NAMALWA (cell line): ENCODE measurements around the gene CCNL2.

ENCODE experiments used
- DNase-seq: peaks from one replicate; pipeline ENCODE4 v3.0.0-alpha.2; 2015; ENCODE audit warnings: low spot score

Gene CCNL2

DNA sequence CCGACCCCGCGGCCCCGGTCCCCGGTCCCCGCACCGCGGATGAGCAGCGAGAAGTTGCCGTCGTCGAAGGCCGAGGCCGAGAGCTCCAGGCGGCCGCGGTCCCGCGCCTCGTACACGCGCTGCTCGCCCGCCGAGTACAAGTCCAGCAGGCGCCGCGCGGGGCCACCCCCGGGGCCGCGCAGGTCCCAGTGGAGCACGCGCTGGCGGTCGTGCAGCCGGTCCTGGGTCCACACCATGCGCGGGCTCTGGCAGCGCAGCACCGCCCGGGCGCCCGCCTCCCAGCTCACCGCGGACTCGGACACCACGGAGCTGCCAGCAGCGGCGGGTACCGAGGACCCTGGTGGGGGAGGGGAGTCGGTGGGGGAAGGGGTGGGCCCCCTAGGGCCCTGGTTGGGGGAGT lies 43.7 kb downstream of the CCNL2 start:
- no peak for DNase-seq

DNA sequence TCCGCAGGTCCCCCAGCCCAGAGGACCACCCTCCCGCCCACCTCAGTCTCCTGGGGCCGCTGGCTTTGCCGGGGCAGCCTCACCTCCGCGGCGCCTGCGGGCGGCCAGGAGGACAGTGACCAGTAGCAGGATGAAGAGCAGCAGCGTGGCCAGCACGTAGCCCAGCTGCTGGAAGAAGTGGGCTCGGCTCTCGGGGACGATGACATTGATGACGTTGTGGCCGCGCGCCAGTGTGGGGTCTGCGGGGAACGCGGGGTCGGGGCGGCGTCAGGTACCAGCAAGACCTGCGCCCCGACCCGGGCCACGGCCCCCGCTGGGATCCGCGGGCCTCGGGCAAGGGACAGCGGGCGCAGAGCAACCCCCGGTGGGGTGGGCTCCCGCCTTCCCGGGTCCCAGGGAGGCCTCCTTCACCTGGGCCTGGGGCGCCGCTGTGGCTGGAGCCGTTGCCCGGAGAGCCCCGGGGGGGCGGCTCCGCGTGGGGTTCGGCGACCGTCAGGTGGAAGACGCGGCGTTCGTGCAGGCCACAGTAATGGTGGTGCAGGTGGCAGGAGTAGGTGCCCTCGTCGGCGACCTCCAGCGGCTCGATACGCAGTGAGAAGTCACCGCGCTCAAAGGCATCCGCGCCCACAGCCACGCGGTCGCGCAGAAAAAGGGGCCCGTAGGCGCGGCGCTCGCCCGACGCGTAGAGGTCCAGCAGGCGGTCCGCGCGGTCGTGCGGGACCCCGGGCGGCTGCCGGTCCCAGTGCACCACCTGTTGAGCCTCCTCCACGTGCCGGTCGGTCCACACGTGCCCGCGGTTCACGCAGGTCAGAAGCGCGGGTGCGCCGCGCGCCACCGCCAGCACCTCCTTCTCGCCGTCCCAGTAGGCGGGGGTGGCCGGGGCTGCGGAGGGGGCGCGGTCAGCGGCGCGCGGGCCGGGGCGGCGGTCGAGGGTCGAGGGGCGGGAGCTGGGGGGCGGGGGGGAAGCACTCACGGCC lies 44.6 kb downstream of the CCNL2 start:
- DNase-seq = no peak

DNA sequence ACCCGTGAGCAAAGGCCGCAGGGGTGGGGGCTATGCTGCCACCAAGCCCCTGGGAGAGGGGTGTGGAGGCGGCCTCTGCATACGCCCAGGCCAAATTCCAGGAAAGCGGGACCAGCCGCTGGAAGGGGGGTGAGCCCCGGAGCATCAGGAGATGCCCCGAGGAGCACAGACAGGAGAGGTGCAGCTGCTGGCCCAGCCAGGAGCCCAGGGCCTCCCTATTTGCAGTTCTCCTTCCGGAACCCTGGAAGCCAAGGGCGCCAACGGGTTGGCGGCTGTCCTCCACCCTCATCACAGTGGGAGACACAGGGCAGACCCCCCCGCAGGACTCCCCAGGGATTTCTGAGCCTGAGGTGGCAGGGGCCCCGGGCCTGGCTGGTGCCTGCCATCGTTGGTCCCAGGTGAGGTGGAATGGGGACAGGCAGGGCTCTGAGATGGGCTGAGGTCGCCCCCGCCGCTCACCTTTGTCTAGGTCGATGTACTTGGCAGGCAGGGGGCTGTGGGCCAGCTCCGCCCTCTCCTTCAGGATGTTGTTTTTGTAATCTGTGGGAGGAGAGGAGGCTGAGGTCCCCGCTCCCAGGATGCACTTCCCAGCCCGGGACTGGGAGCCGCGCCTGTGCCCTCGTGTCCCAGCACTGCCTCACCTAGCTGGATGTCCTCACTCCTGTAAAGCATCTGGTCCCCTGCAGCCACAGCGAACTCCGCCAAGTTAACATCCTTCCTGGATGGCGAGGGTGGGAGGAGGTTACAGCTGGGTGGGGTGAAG lies 45.6 kb downstream of the CCNL2 start:
- DNase-seq = no peak

DNA sequence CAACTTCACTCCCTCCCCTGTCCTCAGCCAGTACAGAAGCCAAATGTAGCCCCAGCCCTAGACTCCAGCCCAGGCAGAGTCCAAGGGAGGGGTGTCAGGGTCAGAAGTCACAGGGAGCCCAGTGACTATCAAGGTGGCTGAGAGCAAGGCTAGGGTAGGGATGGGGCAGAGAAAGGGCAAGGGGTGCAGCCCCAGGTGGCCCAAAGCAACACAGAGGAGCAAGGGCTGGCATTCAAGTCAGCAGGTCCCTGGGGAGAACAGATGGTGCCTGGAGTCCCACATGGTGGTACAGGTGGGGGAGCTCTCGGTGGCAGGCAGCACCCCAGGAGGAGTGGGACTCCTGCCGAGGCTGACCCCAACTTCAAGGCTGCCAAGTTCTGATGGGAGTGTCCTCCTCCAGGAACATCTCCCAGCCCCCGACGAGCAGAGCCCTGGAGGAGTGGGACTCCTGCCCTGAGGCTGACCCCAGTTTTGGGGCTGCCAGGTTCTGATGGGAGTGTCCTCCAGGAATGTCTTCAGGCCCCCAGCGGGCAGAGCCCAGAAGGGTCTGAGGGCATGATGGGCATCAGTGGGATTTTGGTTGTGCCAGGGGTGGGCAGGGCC lies 46.2 kb downstream of the CCNL2 start:
- peak; percentile 91 for DNase-seq

DNA sequence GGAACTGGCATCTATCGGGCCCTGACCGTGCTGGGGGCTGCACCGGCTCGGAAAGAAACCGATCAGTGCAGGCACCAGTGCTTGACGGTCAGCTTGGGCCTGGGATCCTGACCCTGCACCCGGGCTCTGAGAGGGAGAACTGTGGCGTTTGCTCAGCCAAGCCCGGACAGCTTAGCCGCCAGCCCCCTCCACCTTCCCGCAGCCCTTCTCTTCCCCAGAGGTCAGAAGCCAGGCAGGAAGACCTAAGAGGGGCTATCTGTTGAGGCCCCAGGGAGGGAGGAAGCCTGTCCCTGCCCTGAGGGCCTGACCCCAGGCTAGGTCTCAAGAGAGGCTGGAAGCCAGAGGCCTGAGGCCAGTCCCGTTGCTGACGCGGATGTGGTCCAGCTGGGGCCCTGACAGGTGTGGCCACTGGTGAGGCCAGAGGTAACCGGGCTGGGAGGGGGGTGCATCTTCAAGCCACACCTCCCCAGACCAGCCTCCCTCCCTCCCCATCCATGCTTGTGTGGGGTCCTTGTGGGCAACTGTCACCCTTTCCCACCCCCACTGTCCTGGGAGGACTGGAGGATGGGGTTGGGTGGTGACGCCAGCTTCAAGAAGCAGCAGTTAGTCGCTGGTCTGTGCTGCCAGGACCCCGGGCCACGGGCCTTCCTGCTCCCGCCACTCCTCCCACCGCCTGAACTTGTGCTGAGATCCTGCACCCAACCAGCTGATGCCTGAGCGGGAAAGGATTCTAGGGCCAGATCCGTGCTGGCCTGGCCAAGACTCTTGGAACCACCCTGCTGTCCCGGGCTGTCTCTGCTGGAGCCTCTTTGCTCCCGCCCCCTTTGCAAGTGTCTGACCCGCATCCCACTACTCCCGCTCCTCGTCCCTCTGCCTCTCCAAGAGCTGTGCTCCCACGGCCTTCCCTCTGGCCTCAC lies 47.4 kb downstream of the CCNL2 start:
- no peak for DNase-seq

DNA sequence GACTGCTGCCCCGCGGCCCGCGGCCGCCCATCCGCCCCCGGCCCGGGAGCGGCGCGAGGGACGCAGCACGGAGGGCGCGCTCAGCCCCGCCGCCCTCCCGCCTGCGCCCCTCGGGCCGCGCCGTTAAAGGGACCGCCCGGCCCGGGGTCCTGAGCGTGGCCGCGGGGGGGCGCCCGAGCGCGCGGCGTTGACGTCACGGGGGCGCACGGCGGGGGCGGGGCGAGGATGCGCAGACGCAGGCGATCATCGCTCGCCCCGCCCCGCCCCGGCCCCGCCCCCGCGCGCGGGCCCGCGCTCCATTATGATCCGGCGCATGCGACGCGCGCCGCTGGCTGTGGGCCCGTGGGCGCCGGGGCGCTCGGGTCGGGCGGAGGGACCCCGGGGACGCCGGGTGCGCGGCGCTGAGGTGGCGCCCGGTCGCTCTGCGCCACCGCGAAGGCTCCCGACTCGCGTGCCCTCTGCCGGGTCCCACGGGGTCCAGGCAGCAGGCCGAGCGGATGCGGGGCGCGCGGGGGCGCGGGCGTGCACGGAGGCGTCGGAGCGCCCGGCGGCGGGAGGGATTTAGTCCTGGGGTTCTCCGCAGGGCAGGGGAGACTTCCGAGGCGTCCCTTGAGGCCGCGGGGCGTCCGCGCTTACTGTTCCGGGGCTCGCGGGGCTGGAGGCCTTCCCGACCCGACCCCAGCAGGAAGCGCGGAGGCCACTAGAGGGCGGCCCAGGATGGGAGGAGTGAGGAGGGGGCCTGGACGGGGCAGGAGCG lies 49.7 kb downstream of the CCNL2 start, which contains the start of gene DVL1:
Gene DVL1, minus strand, starts transcription at position 163 of the 757 bp plus-strand sequence. CDS start 353 bp downstream, outside the sequence.
- DNase-seq = peak; percentile 79

DNA sequence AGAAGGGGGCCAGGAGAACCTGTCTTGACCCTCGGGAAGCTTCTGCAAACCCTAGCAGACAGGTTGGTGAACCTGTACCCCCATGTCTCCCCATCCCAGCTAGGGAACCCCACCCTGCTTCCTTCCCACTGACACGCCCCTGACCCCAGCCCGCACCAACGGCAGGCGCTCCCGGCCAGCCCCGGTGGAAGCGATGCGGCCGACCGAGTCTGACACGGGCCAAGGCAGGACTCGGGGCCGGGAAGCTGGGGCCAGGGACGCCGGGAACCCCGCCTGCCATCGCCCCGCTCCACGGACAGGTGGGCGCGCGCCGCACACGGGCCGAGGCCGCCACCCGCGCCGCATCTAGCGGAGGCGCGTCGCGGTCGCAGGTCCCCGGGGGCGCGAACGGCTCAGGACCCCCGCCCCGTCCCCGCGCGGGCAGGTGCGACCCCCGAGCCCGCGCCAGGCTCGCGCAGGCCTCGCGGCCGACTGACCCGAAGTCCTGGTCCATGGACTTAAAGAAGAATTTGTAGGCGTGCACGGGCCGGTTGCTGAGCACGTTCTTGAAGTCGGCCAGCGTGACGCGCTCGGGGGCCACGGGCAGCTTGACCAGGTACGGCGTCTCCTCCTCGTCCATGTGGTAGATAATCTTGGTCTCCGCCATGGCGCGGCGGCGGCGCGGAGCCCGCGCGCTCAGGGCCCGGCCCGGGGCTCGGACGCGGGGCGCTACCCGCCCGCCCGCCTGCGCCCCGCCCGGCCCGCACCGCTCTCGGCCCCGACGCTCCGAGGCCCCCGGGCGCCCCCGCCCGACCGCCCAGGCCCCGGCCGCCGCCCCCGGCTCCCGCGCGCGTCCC lies 50.5 kb downstream of the CCNL2 start:
- DNase-seq = no peak

DNA sequence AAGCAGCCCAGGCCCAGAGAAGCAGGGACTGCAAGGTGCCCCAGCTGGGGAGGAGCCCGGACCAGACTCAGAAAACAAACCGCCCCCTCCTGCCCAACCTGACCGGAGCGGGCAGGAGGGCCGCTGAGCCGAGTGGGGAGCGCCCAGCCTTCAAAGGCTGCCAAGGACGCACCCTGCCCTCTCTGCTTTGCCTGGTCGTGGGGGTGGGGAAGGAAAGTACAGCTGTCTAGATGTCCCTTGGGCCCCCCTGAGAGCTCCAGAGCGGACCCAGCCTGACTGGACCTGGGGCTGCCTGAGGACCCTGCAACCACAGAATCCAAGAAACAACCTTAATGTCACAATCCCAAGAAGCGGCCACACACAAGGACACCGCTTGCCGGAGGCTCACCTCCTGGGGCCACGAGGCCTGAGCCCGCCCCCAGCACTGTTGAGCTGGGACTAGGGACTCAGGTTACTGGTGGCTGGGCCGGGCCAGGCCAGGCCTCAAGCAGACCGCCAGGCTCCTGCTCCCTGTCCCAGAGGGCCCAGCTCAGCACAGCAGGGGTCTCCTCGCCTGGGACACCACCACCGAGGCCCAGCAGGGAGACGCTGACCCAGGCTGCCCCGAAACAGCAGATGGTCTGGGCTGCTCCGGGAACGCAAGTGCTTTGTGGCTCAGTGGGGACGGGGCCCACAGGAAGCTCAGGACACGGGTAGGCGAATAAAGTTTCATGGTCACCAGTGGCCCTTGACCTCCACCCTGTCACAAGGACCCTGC lies 51.3 kb downstream of the CCNL2 start:
- no peak for DNase-seq

DNA sequence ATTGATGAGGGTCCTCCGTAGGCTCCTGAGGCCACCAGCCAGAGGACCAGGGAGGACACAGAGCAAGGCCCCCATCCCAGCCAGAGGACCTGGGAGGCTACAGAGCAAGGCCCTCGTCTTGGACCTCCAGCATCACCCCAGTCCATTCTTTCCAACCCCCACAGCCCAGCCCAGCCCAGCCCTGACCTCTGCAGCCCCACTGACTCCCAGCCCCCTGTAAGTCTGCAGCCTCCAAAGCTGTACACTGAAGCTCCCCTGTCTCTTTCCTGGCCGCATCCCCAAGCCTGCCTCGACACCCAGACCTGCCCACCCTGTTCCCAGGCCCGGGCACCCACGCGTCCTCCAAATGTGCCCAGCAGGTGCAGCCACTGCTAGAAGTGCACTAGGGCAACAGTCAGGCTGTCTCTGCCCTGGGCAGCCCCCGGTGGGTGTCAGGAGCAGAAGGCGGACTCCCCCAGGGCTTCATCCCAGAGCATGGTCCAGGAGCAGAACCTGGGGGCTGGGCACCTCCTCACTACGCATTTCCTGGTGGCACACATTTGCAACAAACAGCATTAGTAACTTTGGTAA lies 52.0 kb downstream of the CCNL2 start:
- no peak for DNase-seq

DNA sequence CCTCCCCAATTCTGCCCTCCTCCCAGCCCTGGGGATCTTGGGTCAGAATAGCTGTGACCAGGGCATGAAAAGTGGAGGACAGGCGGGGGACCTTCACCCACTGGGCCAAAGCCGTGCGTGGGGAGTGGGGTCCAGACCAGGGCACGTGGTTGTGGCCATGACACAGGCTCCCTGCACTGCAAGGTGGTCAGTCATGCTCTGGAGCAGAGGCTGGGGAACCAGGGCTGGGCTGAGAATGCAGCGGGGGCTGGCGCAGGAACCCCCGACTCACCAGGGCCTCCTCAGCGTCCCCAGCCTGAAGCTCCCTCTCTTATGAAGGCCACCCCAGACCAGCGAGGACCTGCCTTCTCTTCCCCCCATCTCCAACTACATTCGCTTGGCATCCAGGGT lies 52.6 kb downstream of the CCNL2 start:
- no peak for DNase-seq

DNA sequence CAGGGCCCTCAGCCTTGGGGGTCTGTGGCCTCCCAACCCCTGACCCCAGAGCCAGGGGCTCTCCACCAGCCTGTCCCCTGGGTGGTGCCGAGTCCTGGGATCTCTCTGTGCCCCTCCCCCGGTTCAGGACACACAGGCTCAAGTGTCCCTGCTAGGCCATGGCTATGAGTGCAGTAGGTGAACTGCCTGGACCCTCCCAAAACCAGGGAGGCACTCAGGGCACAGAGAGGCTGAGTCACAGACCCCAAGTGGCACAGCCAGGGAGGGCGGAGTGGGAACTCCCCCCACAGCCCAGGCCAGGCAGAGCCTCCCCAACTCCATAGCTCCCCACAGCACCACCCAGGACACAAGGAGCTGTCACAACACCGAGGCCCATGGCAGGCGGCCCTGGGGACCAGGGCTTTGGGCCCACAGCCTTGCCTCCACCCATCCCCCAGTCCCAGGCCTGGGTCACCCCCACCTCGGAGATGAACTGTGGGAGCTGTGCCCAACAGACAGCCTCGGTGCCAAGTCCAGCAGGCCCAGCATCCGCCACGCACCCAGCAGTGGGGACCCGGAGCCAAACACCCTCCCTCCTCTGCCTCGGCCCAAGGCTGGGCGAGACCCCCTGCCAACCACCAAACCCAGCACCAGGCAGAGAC lies 53.2 kb downstream of the CCNL2 start:
- DNase-seq = no peak

DNA sequence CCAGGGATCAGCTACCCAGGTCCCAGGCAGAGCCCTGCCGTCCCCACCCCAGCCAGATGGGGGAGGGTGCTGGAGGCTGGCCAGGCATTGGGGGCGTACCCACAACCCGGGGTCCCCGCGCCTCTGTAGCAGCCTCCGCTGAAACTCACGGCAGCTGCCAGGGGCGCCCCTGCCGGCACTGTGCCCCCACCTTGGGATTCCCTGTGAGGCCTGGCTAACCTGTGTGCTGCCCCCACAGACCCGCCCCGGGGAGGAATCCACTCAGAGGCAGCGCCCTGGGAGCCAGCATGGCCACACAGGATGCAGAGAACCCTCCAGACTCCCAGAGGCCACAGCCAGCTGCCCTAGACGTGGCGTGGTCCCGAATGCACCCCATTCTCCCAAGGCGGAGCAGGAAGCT lies 53.8 kb downstream of the CCNL2 start:
- DNase-seq = no peak

DNA sequence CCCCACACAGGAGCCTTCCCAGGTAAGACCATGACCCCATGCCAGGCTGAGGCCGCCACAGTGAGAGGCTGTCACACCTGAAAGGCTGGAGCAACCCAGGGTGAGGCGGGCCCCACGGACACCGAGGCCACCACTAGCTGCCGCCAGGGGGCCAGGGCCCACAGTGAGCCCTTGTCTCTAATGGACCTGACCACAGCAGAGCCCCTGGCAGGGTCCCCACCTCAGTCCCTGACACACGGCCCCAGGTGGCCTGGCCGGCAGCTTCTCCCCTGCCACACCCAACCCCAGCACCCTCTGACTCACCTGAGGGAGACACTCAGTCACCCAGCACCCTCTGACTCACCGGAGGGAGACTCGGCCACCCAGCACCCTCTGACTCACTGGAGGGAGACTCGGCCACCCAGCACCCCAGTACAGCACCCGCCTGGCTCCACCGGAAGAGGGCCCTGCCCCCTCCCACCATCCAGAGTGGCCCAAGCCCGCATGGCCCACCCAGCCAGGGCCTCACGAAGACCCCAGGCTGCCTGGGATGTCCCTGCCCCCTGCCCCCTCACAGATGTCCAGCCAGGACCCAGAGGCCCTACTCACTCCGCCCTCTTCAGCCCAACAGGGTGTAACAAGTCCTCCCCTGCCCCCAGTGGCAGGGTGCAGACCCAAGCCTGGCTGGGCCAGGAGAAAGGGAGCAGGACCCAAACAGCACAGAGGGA lies 54.3 kb downstream of the CCNL2 start:
- no peak for DNase-seq

DNA sequence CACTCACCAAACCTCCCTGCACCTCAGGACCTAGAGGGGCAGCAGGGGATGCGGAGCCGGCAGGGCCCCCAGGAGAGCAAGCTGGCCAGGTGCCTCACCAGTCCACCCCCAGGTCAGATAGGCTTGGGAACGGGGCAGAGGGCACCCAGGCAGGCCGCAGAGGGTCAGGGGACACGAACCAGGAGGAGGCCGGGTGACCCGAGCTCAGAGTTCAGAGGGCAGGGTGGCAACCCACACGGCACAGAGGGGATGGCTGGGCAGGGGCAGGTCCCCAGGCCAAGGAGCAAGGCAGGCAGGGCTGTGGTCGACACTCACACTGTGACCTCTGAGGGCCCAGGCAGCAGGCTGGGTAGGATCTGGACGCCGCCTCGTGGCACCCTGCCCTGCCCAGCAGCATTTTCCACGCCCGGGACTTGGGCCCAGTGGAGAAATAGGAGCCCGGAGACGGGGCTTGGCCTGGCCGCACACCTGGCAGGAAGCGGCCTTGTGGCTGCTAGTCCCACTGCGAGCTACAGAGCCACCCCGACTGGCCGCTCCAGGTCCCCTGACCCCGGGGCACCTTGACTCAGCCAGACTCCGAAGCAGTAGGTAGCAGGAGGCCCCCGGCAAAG lies 55.2 kb downstream of the CCNL2 start:
- no peak for DNase-seq

DNA sequence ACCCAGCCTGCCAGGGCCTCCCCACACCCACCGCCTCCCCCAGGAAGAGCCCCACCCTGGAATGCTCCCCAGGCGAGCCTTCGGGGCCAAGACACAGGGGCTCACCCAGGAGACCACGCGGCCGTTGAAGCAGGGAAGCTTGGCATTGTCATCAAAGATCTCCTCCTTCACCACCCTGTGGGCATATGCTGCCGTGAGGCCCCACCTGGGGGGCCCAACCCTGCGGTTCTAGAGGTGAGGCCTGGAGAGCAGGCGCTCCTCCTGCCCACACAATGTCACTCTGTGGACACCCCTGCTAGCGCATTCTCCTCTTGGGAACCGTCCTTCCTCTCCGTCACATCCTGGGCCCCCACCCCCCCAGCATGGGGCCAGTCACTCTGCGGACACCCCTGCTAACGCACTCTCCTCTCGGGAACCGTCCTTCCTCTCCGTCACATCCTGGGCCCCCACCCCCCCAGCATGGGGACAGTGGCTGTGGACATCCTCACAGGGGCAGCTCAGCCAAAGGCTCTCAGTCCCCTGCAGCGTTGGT lies 56.5 kb downstream of the CCNL2 start:
- DNase-seq = no peak

DNA sequence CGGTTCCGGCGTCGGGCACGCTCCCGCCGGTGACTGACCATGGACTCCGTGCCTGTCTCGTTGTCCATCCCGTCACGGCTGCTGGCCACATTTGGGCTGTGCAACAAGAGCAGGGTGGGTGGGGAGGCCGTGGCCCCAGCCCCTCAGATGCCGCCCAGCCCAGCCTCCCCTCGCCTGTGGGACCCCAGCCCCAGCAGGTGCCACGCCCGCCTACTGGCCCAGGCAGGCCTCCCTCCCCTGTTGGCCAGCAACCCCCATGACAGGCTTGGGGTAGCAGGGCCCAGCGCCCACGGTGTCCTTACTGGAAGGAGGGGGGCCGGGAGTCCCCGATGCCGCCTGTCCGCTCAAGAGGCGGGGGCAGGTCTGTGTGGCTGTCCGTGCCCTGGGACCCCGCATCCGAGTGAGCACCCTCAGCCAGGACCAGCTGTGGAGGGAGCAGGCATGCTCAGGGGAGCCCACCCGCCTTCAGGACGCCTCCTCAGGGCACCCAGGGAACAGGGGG lies 57.0 kb downstream of the CCNL2 start:
- no peak for DNase-seq

DNA sequence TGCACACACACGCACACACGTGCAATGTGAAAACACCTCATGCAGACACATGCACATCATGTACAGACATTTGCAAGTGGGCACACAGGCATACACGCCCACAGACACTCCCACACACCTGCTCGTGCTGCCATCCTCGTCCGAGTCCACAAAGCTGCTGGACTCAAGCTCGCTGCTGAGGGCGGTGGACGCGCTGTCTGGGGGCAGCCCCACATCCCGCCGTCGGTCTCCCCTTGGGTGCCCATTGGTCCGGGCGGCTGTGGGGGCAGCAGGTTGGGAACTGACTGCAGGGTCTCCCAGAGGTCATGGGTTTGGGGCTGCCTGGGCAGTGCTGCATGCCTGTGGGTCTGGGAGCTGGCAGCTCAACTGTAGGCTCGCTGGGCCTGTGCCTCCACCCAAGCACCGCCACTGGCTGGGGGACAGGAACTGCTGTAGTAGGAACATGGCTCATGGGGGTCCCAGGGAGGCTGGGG lies 57.5 kb downstream of the CCNL2 start:
- no peak for DNase-seq
